HepG2 (cell line): ENCODE results near the gene GCNT2. TPM values are rescaled to one million over a fixed set of nuclear protein-coding genes. Genes with fewer than 3 reads are reported as not detected.

Experiments used
- ATAC-seq: fragments of 200-7000 bp; cut with Tn5 transposase; 3 replicates; pipeline ENCODE4 v1.9.1; 2020; ENCODE audit warnings: mild to moderate bottlenecking, moderate library complexity
- BruUV-seq: library from RNA; stranded (reverse); fragments of 400-500 nt; replicated peaks from 2 replicates; lab custom pipeline; 2021; lab: Mats Ljungman, UMichigan
- CTCF ChIA-PET: fragments of 300-600 bp; formaldehyde crosslinking; extraction: SDS; loops from one replicate; lab custom pipeline; 2021; ENCODE audit warnings: low total read pairs, inconsistent platforms, low intra/inter-chr PET ratio; lab: Yijun Ruan, JAX
- POLR2A ChIA-PET: fragments of 350-600 bp; sonication (Branson Sonifier 250); formaldehyde crosslinking; loops from one replicate; lab custom pipeline; 2020; ENCODE audit warnings: antibody characterized with exemption, inconsistent platforms; lab: Yijun Ruan, JAX
- DNase-seq: peaks from one replicate; pipeline ENCODE4 v3.0.0-alpha.2; 2015; ENCODE audit warnings: low spot score
- FAIRE-seq: peaks from 3 replicates; lab custom pipeline; 2011; peaks lifted over from hg19 to GRCh38; lab: Jason Lieb, UNC
- H2AFZ ChIP-seq: one replicate; pipeline ENCODE4 v1.6.1; 2011; ENCODE audit warnings: low read length, inconsistent platforms
- H3K27ac ChIP-seq: fragments of 300-600 bp; 3 replicates; pipeline ENCODE4 v1.8.0; 2011; ENCODE audit warnings: mixed run types, mild to moderate bottlenecking, mixed read lengths, low read length, inconsistent platforms; ENCODE audit not compliant: insufficient read depth; ENCODE audit errors: extremely low read length
- H3K27me3 ChIP-seq, 2 experiments: fragments of 200-600 bp in 1 of 2; 2 replicates in 1 of 2; 3 replicates in 1 of 2; pipeline versions ENCODE4 v1.6.0 to v1.8.0; 2011; ENCODE audit warnings: low read length in 2 of 2, mild to moderate bottlenecking in 2 of 2, moderate library complexity in 2 of 2, inconsistent platforms in 1 of 2; ENCODE audit not compliant: insufficient read depth in 2 of 2, control insufficient read depth in 1 of 2
- H3K36me3 ChIP-seq, 2 experiments: fragments of 200-600 bp in 1 of 2; replicated peaks in 1 of 2; 2 replicates in 1 of 2; 3 replicates in 1 of 2; pipeline versions ENCODE4 v1.5.1 to v1.8.0; 2011; ENCODE audit warnings: low read length in 2 of 2, inconsistent platforms in 1 of 2; ENCODE audit not compliant: insufficient read depth in 2 of 2, control insufficient read depth in 1 of 2
- H3K4me1 ChIP-seq: 2 replicates; pipeline ENCODE4 v1.5.1; 2012; ENCODE audit warnings: low read length, inconsistent platforms; ENCODE audit not compliant: insufficient read depth
- H3K4me2 ChIP-seq: 2 replicates; pipeline ENCODE4 v1.6.0; 2011; ENCODE audit warnings: low read depth, low read length, inconsistent platforms
- H3K4me3 ChIP-seq, 3 experiments: fragments of 200-600 bp in 1 of 3; sonication (generic), shearing (Covaris generic) in 1 of 3; replicated peaks in 1 of 3; 2 replicates each; pipeline ENCODE4 v1.5.1; 2011 to 2016; ENCODE audit warnings: low read length in 3 of 3, inconsistent platforms in 2 of 3, low read depth in 2 of 3, mild to moderate bottlenecking in 2 of 3, control low read depth in 1 of 3, mixed read lengths in 1 of 3; ENCODE audit not compliant: insufficient read depth in 1 of 3
- H3K79me2 ChIP-seq: one replicate; pipeline ENCODE4 v1.6.1; 2011; ENCODE audit warnings: low read length, inconsistent platforms; ENCODE audit not compliant: insufficient read depth
- H3K9ac ChIP-seq: 2 replicates; pipeline ENCODE4 v1.6.0; 2011; ENCODE audit warnings: mild to moderate bottlenecking, low read depth, low read length, inconsistent platforms; ENCODE audit not compliant: insufficient read depth
- H3K9me3 ChIP-seq: 2 replicates; pipeline ENCODE4 v1.5.1; 2012; ENCODE audit warnings: mild to moderate bottlenecking, low read length
- H4K20me1 ChIP-seq: 2 replicates; pipeline ENCODE4 v1.6.0; 2011; ENCODE audit warnings: inconsistent platforms, mild to moderate bottlenecking, low read length, moderate library complexity; ENCODE audit not compliant: insufficient read depth
- NFYB ChIP-seq: sonication (generic); formaldehyde crosslinking; IDR thresholded peaks from 2 replicates; pipeline ENCODE4 v1.4.0; 2020; ENCODE audit warnings: missing genetic modification reagents
- RAD51 ChIP-seq: fragments of 450-650 bp; IDR thresholded peaks from 2 replicates; pipeline ENCODE4 v1.6.1; 2016; ENCODE audit warnings: borderline replicate concordance
- ZNF234 ChIP-seq: sonication (generic); formaldehyde crosslinking; conservative IDR thresholded peaks from 2 replicates; pipeline ENCODE4 v1.5.1; 2020; ENCODE audit warnings: mild to moderate bottlenecking, missing genetic modification reagents
- ZNF382 ChIP-seq: sonication (generic); formaldehyde crosslinking; IDR thresholded peaks from 2 replicates; pipeline ENCODE4 v1.5.0; 2020; ENCODE audit warnings: missing genetic modification reagents, mild to moderate bottlenecking, borderline replicate concordance
- ZNF724P ChIP-seq: sonication (generic); formaldehyde crosslinking; IDR thresholded peaks from 2 replicates; pipeline ENCODE4 v1.8.0; 2022; ENCODE audit warnings: missing genetic modification reagents, borderline replicate concordance
- WGBS: methylation state at CpG from one replicate; pipeline ENCODE4 v1.1.6; 2017; ENCODE audit warnings: low lambda C conversion rate; 5-methylcytosine and 5-hydroxymethylcytosine counted together
- in situ Hi-C: cut with HindIII; loops from 2 replicates; pipeline ENCODE4 v1.10.0; 2017; ENCODE audit warnings: low pct_unique_long_range_greater_than_20kb; ENCODE audit not compliant: extremely low pct_ligation_motif_present
- intact Hi-C: fragments of 100-400 bp; cut with micrococcal nuclease; formaldehyde crosslinking; loops from one replicate; pipeline ENCODE4 v1.10.0; 2022; ENCODE audit not compliant: unreplicated experiment
- polyA plus RNA-seq, 8 experiments: library from polyadenylated mRNA; depleted of rRNA in 3 of 8; stranded (reverse) in 7 of 8; unstranded in 1 of 8; fragments of >200 nt; fragmentation: Illumina TruSeq in 4 of 8; extraction: Trizol in 4 of 8; gene quantifications; 2 replicates each; pipeline versions ENCODE4 v1.2.1 to v1.2.3, GENCODE V29; 2011 to 2016; ENCODE audit warnings: low read depth in 4 of 8, missing spikeins in 1 of 8, mixed read lengths in 1 of 8; ENCODE audit not compliant: insufficient read depth in 1 of 8
- total RNA-seq, 5 experiments: library from RNA; depleted of rRNA; stranded (reverse); fragments of >200 nt; fragmentation: Illumina TruSeq; extraction: Trizol; gene quantifications; 2 replicates each; pipeline ENCODE4 v1.2.3, GENCODE V29; 2016; ENCODE audit warnings: low read depth in 1 of 5
- TF ChIP-seq, protein P1 (sequence below), 2 experiments: sonication (generic) in 1 of 2; formaldehyde crosslinking in 1 of 2; IDR thresholded peaks; 2 replicates each; pipeline versions ENCODE4 v1.6.1 to v1.9.0; 2014 to 2022; ENCODE audit warnings: antibody characterized with exemption in 1 of 2, borderline replicate concordance in 1 of 2, inconsistent platforms in 1 of 2, low read depth in 1 of 2, missing genetic modification reagents in 1 of 2
- TF ChIP-seq, protein P2 (sequence below): sonication (generic); formaldehyde crosslinking; IDR thresholded peaks from 2 replicates; pipeline ENCODE4 v1.4.0; 2020; ENCODE audit warnings: missing genetic modification reagents, borderline replicate concordance
- TF ChIP-seq, protein P3 (sequence below): sonication (generic); formaldehyde crosslinking; IDR thresholded peaks from 2 replicates; pipeline ENCODE4 v1.4.0; 2020; ENCODE audit warnings: missing genetic modification reagents, low read depth, mild to moderate bottlenecking, borderline replicate concordance

GCNT2 gene
- total and polyA plus RNA-seq, 2 of the 13 experiments (the other 11 are each of a cell fraction or from before 2014, with no cell fraction given) = 11.8 to 31.9 TPM

DNA sequence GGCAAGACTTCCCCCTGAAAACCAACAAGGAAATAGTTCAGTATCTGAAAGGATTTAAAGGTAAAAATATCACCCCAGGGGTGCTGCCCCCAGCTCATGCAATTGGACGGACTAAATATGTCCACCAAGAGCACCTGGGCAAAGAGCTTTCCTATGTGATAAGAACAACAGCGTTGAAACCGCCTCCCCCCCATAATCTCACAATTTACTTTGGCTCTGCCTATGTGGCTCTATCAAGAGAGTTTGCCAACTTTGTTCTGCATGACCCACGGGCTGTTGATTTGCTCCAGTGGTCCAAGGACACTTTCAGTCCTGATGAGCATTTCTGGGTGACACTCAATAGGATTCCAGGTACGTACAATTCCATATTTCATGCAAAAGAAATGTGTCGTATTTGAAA, 35.8 kb downstream of the GCNT2 start:
- in situ Hi-C loops = no loop called here

DNA sequence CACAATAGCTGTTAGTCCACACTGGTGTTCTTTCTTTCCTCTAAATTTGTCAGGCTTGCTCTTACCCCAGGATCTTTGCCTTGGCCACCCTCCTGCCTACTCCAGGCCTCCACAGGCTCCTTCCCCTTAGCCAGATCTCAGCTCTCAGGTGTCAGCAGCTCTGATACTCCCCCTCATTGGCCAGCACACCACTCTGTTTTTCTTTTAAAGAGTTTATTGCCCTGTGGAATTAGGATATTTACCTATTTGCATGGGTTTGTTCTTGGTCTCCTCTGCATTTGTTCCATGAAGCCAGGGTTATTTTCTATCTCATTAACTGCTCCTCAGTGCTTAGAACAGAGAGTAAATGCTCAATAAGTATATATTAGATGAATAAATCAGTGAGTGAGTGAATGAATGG, 36.8 kb downstream of the GCNT2 start:
- intact Hi-C loops = no loop called here
- POLR2A ChIA-PET = no interaction called here
- no TSS peak for BruUV-seq
- Histone ChIP-seq H3K4me3 (no peak overlapping the region), H4K20me1 (no peaks in the 10 kb centered on the region), H3K4me2 (no peak overlapping the region), H3K9ac (no peak overlapping the region), H3K36me3 (peaks cover 7 to 27% of the 10 kb centered on the region in 2 experiments; a peak in 4 of 5 replicates), H3K4me1 (no peaks in the 10 kb centered on the region), H3K27me3 (no peaks in the 10 kb centered on the region), H3K9me3 (no peaks in the 10 kb centered on the region), H3K79me2 (no peaks in the 10 kb centered on the region), H3K27ac (no peak overlapping the region), H2AFZ (no peak overlapping the region)
- ATAC-seq (no peak), FAIRE-seq (no peak), DNase-seq (no peak)
- CTCF ChIA-PET = no interaction called here
- in situ Hi-C loops = no loop called here
- TF ChIP-seq, protein P1, sequence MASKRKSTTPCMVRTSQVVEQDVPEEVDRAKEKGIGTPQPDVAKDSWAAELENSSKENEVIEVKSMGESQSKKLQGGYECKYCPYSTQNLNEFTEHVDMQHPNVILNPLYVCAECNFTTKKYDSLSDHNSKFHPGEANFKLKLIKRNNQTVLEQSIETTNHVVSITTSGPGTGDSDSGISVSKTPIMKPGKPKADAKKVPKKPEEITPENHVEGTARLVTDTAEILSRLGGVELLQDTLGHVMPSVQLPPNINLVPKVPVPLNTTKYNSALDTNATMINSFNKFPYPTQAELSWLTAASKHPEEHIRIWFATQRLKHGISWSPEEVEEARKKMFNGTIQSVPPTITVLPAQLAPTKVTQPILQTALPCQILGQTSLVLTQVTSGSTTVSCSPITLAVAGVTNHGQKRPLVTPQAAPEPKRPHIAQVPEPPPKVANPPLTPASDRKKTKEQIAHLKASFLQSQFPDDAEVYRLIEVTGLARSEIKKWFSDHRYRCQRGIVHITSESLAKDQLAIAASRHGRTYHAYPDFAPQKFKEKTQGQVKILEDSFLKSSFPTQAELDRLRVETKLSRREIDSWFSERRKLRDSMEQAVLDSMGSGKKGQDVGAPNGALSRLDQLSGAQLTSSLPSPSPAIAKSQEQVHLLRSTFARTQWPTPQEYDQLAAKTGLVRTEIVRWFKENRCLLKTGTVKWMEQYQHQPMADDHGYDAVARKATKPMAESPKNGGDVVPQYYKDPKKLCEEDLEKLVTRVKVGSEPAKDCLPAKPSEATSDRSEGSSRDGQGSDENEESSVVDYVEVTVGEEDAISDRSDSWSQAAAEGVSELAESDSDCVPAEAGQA (IDR thresholded peaks at IDR 0.05; ENCODE audit: low read depth) = no peak
- TF ChIP-seq, protein P1 (CRISPR knock-in tag; IDR thresholded peaks at IDR 0.05; ENCODE audit: borderline replicate concordance) = no peak
- TF ChIP-seq, protein P2, sequence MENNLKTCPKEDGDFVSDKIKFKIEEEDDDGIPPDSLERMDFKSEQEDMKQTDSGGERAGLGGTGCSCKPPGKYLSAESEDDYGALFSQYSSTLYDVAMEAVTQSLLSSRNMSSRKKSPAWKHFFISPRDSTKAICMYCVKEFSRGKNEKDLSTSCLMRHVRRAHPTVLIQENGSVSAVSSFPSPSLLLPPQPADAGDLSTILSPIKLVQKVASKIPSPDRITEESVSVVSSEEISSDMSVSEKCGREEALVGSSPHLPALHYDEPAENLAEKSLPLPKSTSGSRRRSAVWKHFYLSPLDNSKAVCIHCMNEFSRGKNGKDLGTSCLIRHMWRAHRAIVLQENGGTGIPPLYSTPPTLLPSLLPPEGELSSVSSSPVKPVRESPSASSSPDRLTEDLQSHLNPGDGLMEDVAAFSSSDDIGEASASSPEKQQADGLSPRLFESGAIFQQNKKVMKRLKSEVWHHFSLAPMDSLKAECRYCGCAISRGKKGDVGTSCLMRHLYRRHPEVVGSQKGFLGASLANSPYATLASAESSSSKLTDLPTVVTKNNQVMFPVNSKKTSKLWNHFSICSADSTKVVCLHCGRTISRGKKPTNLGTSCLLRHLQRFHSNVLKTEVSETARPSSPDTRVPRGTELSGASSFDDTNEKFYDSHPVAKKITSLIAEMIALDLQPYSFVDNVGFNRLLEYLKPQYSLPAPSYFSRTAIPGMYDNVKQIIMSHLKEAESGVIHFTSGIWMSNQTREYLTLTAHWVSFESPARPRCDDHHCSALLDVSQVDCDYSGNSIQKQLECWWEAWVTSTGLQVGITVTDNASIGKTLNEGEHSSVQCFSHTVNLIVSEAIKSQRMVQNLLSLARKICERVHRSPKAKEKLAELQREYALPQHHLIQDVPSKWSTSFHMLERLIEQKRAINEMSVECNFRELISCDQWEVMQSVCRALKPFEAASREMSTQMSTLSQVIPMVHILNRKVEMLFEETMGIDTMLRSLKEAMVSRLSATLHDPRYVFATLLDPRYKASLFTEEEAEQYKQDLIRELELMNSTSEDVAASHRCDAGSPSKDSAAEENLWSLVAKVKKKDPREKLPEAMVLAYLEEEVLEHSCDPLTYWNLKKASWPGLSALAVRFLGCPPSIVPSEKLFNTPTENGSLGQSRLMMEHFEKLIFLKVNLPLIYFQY = no peak
- TF ChIP-seq NFYB (CRISPR knock-in tag) = no peak
- TF ChIP-seq ZNF234 (CRISPR knock-in tag) = no peak

More for the DNA sequence above, 35.8 kb downstream of the GCNT2 start:
- BruUV-seq = no TSS peak
- CTCF ChIA-PET = no interaction called here
- Histone ChIP-seq H2AFZ (no peak overlapping the region), H3K4me3 (no peak overlapping the region), H3K9ac (no peak overlapping the region), H4K20me1 (no peaks in the 10 kb centered on the region), H3K9me3 (no peaks in the 10 kb centered on the region), H3K4me1 (no peaks in the 10 kb centered on the region), H3K27me3 (no peaks in the 10 kb centered on the region), H3K79me2 (no peaks in the 10 kb centered on the region), H3K36me3 (peaks cover 7 to 27% of the 10 kb centered on the region in 2 experiments; a peak in 4 of 5 replicates), H3K27ac (no peak overlapping the region), H3K4me2 (no peak overlapping the region)
- intact Hi-C loops = no loop called here
- DNase-seq (no peak), FAIRE-seq (no peak), ATAC-seq (no peak)
- WGBS = 98% methylated on average over 6 of the region's 6 CpGs
- no peak for TF ChIP-seq RAD51
- TF ChIP-seq ZNF724P (CRISPR knock-in tag) = 0 out of 2 replicates have a peak, but pooled peaks have one; percentile 37
- TF ChIP-seq ZNF382 (CRISPR knock-in tag) = no peak
- TF ChIP-seq, protein P3, sequence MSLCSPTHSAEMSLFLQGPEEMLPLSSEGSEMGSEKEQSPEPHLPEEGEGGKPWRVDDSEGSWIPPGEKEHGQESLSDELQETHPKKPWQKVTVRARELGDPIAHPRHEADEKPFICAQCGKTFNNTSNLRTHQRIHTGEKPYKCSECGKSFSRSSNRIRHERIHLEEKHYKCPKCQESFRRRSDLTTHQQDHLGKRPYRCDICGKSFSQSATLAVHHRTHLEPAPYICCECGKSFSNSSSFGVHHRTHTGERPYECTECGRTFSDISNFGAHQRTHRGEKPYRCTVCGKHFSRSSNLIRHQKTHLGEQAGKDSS (CRISPR knock-in tag) = no peak
- TF ChIP-seq, all 625 proteins: peak for 1
- POLR2A ChIA-PET = no interaction called here
